ENCODE measurements around the gene DNPEP. TPM values are rescaled to one million over a fixed set of nuclear protein-coding genes. Genes with fewer than 3 reads are reported as not detected.

Gene DNPEP
- total and polyA plus RNA-seq, 2 donors (not counting 3 experiments of a cell fraction or from before 2014, with no cell fraction given): 40.4 to 77.5 TPM

DNA sequence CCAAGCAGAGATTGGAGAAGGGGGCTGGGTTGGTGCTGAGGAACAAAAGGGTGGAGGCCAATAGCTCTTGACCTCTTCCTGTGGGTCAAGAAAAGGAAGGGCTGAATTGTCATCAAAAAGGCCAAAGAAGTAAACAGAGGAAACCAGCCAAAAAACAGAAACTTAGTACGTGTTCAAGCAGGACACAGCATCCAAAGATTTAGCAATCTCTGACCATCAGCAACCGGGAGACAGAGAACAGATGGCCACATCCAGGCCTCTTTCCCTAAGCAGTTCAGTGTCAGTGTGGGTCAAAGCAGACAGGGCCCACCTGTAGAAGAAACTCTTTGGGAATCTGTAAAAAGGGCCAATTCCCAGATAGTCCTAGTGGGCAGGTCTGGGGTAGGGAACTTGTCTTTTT, 2.9 kb downstream of the DNPEP start:
- no peaks in the 10 kb centered on the region for H3K9me1 ChIP-seq (replicated peaks; ENCODE audit: control insufficient read depth, extremely low read depth, insufficient read depth, low read length)
- peaks cover 0 to 1% of the 10 kb centered on the region in 2 experiments for H3K27me3 ChIP-seq (ENCODE audit: control insufficient read depth in 2 of 2, insufficient read depth in 2 of 2, low read length in 2 of 2)
- H3K9ac ChIP-seq (replicated peaks; ENCODE audit: extremely low read depth, insufficient read depth, low read length): no peak overlapping the region
- DNase-seq (ENCODE audit: low read depth, low spot score) (no peak), FAIRE-seq (no peak)
- H3K27ac ChIP-seq (ENCODE audit: insufficient read depth, low read depth, low read length): no peak overlapping the region
- H3K4me3 ChIP-seq (replicated peaks in 1 of 3; ENCODE audit: insufficient read depth in 1 of 3, low read depth in 1 of 3, low read length in 3 of 3): no peak overlapping the region
- dilution Hi-C loops (cut with MboI; ENCODE audit: extremely low pct_ligation_motif_present, low sequenced_read_pairs) (no loop called here), intact Hi-C loops (cut with micrococcal nuclease) (loop anchor here (5.0 to 10.0 kb wide), 3 partner anchors 88 to 820 kb away; partner anchors contain the start of genes CNOT9, DNAJB2 and USP37)
- no peaks in the 10 kb centered on the region for H3K79me2 ChIP-seq (ENCODE audit: control insufficient read depth, insufficient read depth, low read length)
- H3K36me3 ChIP-seq (ENCODE audit: control insufficient read depth in 2 of 2, extremely low read depth in 1 of 2, insufficient read depth in 2 of 2, low read length in 2 of 2): peaks cover 0 to 36% of the 10 kb centered on the region in 2 experiments
- H4K20me1 ChIP-seq (replicated peaks; ENCODE audit: control insufficient read depth, extremely low read depth, insufficient read depth, low read length): no peaks in the 10 kb centered on the region
- H3K9me3 ChIP-seq (replicated peaks; ENCODE audit: control insufficient read depth, insufficient read depth, low read length): no peaks in the 10 kb centered on the region
- H3K4me2 ChIP-seq (ENCODE audit: insufficient read depth, low read length): no peak overlapping the region
- CTCF ChIA-PET: no interaction called here
- POLR2A ChIA-PET: no interaction called here
- no peak overlapping the region for H2AFZ ChIP-seq (ENCODE audit: low read depth, low read length)
- H3K4me1 ChIP-seq (ENCODE audit: control insufficient read depth, extremely low read depth, insufficient read depth, low read length): peaks cover 9% of the 10 kb centered on the region
- BruUV-seq (replicated peaks): no TSS peak
- TF ChIP-seq, protein P1, sequence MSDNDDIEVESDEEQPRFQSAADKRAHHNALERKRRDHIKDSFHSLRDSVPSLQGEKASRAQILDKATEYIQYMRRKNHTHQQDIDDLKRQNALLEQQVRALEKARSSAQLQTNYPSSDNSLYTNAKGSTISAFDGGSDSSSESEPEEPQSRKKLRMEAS (IDR thresholded peaks at IDR 0.05; ENCODE audit: insufficient read depth, insufficient read length): no peak
- TF ChIP-seq EZH2 (IDR thresholded peaks at IDR 0.05; ENCODE audit: borderline replicate concordance, low read depth, low read length, severe bottlenecking) (no peak), MYC (IDR thresholded peaks at IDR 0.05; ENCODE audit: low read depth, low read length) (no peak), JUN (IDR thresholded peaks at IDR 0.05; ENCODE audit: borderline replicate concordance, insufficient read depth, insufficient read length, low read depth) (no peak), FOS (IDR thresholded peaks at IDR 0.05; ENCODE audit: borderline replicate concordance, insufficient read depth, low read length) (no peak), POLR2AphosphoS5 (IDR thresholded peaks at IDR 0.05; ENCODE audit: insufficient read depth, low read depth, low read length) (no peak), GATA2 (IDR thresholded peaks at IDR 0.05; ENCODE audit: insufficient read depth, insufficient read length, low read depth, low read length) (no peak), POLR2A (IDR thresholded peaks at IDR 0.05; ENCODE audit: low read depth, low read length) (no peak)
- TF ChIP-seq, protein P2, sequence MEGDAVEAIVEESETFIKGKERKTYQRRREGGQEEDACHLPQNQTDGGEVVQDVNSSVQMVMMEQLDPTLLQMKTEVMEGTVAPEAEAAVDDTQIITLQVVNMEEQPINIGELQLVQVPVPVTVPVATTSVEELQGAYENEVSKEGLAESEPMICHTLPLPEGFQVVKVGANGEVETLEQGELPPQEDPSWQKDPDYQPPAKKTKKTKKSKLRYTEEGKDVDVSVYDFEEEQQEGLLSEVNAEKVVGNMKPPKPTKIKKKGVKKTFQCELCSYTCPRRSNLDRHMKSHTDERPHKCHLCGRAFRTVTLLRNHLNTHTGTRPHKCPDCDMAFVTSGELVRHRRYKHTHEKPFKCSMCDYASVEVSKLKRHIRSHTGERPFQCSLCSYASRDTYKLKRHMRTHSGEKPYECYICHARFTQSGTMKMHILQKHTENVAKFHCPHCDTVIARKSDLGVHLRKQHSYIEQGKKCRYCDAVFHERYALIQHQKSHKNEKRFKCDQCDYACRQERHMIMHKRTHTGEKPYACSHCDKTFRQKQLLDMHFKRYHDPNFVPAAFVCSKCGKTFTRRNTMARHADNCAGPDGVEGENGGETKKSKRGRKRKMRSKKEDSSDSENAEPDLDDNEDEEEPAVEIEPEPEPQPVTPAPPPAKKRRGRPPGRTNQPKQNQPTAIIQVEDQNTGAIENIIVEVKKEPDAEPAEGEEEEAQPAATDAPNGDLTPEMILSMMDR (IDR thresholded peaks at IDR 0.05; ENCODE audit: extremely low read depth in 1 of 2, insufficient read depth in 1 of 2, low read depth in 1 of 2, low read length in 2 of 2): no peak
